Medulla oblongata (tissue), 1 donor: Measurements from ENCODE around the gene MIS18A.

Experiments used
- DNase-seq: peaks from one replicate; pipeline ENCODE4 v3.0.0-alpha.2; 2015; ENCODE audit errors: extremely low spot score

Gene MIS18A

DNA sequence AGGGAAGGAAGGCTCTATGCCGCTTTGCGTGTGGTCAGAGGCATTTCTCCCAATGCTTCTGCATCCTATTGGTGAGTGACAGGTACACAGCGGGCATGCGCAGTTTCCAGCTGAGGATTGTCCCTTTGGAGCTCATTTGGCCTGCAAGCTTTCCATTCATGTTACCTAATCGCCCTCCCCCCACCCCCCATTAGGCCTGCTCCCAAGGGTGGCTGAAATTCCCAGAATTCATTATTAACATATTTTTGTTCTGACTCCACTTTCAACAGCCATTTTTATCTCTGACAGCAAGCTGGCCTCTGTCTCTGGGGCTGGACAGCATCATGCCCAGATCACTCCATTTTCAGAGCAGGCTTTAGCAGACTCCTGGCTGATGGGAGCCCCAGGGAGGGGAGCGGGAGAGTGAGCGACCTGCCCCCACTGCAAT lies 25.6 kb downstream of the MIS18A start:
- no peak for DNase-seq

DNA sequence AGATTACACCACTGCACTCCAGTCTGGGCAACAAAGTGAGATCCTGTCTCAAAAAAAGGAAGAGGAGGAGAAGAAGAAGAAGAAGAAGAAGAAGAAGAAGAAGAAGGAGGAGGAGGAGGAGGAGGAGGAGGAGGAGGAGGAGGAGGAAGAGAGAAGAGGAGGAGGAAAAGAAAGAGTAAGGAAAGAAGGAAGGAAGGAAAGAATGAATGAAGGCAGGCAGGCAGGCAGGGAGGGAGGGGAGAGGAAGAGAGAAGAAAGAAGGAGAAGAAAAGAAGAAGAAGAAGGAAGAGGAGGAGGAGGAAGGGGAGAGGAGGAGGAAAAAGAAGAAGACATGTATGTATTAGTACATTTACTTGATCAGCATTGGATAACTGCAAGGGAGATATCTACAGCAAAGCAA lies 26.7 kb downstream of the MIS18A start:
- no peak for DNase-seq

DNA sequence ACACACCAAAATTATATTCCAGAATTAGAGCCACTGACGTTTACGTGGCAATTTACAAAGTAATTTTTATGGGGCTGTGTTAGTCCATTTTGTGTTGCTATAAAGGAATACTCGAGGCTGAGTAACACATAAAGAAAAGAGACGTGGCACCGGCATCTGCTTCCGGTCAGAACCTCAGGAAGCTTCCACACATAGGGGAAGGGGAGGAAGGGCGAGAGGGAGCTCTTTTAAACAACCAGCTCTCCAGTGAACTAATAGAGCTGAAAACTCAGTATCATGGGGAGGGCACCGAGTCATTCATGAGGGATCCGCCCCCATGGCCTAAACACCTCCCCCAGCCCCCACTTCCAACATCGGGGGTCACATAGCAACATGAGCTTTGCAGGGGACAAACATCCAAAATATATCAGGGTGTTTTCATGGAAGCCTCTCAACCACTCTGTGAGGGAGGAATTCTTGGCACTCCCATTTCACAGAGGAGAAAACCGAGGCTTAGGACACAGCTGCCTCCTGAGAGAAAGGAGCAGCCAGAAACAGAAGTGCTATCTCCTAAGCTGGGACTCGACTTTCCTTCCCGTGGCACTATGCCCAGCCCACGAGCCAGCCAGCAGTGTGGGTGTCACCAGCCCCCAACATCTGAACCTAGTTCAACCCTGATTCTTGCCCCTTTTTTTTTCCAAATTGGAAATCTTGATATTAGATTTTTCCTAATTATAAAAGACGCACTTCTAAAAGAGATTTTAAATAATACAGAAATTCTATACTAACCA lies 29.2 kb downstream of the MIS18A start:
- no peak for DNase-seq

DNA sequence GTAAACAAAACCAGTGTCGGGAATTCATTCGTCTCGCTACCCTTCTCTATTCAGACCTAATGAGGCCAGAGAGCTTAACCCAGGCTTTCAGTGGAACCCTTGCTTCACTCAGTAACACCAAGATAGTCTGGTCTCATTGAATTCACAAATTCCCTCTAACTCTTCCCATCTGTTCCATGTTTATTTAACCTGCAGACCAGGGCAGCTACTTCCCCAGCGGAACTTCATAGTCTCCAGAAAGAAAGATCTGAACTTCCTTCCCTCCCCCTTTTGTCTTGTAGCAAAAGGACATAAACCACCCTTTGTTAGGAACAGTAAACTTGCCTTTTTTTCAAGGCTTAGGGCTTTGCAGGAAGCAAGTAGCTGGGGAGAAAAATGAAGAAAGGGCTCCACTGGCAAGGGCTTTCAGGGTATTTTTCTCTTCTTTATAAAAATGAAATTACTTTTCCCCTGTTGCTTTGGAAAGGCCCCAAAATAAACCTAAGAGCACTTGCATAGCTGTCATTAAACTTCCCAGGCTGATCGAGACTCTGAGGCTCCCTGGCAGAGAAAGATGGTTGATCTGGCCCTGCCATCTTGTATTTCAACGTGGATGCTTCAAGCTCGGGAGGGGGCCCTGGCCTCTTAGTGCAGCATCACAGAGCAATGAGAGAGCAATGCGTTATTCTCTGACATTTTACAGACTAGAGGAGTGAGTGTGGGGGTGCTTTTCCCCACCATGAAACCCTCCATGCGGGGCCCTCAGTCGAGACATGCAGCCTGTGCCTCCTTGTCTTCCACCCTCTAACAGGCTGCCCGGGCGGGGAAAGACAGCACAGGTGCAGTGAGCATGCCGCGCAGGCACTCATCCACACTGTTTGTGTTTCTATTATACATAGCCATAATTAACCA lies 30.0 kb downstream of the MIS18A start:
- DNase-seq, result no peak

DNA sequence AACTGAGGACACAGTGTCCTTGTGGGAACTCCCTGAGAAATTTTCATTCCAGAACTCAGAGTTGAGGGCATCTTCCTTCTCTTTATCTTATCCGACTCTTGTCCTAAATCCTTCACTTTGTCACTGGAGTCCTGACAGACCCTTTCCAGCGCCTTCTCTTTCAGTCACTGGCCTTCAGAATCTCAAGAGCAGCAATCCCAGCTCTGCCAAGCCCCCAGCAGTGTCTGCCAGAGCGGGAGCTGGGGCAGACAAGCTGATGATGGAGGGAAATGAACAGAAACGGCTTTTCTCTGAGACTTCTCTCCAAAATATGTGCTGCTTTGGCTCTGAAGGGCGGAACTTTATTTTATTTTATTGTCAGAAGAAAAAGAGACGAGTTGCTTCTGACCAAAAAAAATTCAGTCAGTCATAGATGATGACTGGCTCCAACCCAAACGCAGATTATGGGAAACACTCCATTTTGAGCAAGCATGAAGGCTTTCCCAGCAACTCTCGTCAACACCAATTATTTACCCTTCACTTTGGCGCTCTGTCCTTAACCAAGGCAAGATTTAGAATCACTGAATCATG lies 32.2 kb downstream of the MIS18A start:
- no peak for DNase-seq

DNA sequence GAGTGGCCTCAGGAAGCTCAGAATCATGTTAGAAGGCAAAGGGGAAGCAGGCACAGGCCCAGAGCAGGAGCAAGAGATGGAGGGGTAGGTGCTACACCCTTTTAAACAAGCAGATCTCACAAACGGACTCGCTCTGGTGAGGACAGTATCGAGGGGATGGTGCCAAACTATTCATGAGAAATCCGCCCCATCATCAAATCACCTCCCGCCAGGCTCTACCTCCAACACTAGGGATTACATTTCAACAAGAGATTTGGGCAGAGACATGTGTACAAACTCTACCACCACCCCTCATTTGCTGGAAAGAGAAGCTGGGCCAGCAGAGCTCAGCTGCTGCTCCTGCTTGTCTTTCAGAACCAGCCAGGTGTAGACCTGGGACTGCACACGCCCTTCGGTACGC lies 32.9 kb downstream of the MIS18A start:
- DNase-seq, result no peak

DNA sequence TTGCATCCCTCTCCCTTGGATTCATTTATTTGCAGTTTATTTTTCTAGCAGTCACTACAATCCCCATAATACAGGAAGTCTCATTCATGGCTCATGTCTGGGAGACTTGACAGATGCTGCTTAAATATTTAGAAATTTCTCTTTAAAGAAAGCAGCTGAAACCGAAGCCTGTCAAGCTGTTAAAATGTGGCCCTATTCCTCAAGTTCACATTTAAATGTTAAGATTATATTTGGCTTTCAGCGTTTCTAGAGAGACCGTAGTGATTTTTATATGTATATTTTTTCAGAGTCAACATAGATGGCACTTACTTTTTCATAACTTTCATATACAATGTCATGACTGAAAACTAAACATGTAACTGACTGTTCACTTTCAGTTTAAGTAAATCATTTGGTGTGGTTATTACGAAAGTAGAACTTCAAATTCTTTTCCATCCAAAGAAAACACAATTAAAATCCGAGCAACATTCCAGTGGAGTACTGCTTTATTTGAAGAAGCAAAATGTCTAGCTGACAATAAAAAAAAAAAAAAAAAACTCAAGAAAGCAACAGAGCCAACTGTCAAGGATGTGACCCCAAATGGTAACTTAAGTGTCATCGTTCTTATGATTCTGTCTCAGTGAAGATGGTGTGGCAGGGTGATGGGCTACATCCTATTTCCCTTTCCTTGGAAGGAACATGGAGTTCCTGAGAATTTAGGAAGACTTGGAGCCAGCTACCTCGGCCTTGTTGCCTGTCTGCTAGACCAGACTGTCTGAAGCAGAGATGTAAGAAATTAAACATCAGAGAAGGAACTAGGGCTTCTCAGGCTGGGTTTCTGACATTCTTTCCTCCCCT lies 37.8 kb downstream of the MIS18A start:
- no peak for DNase-seq

DNA sequence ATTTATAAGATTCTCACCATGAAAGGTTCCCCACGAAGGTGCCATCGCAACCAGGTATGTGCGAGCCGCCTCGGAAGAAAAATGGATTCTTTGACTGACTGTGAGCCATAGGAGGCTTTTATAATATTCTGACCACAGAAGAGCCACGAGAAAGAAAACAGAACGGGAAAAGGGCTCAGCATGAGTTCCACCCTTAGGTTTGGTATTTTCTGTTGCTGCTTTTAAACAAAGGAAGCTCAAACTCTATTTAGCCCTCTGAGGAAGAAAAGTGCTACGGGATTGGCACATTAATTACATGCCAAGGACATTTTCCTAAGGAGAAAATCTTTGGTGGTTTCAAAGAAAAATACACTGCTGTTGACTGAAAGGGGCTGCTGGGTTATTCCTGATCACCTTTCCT lies 39.3 kb downstream of the MIS18A start:
- no peak for DNase-seq

DNA sequence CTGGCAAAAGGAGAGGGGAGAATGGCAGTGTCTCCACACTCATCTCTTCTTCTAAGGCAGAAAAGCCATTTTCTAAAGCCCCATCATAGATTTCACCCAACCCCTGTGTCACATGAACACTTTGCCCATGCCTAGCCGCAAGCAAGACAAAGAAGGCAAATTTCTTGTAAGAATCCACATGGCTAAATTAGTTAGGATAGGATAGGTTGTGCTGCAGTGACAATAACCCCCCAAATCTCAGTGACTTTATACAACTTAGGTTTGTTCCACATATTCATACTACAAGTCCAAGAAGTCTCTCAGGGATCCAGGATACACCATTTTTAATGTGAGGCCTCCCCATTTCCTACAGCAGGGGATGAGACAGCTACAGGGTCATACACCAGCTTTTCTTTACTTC lies 40.8 kb downstream of the MIS18A start:
- DNase-seq, result no peak

DNA sequence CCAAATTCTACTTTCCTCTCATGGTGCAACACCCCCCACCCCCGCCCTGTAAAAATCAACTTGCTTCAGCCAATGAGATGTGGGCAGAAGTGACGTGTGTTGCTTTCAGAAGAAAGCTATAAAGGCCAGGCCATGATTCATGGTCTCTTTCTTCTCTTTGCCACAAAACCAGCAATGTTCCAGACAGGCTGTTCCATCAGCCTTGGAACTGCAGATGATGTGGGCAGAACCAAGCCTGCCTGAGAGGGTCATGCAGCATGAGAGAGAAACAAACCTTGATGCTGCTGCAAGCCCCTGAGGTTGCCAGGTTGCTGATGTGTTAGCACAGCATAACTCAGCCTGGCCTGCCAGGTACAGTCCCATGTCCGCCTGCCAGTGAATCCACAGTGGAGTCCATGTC lies 41.8 kb downstream of the MIS18A start:
- DNase-seq, result no peak

DNA sequence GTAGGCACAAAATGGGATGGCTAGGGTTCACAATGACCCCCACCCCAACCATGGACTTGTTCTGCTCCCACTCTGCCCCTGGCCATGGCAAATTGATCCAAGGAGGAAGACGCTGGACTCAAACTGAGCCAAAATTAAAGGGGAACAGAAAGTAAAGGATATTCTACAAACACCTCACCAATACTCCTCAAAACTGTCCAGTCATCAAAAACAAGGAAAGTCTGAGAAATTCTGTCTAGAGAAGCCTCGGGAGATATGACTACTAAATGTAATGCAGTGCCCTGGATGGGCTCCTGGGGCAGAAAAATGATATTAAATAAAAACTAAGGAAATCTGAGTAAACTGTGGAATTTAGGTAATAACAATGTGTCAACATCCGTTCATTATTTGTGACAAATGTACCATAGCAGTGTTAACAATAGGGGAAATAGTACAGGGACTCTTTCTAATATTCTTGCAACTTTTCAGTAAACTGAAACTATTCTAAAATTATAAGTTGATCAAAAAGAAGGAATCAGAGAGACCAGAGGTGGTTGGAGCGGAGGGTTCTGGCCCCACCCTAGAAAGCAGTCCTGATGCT lies 45.0 kb downstream of the MIS18A start:
- no peak for DNase-seq

DNA sequence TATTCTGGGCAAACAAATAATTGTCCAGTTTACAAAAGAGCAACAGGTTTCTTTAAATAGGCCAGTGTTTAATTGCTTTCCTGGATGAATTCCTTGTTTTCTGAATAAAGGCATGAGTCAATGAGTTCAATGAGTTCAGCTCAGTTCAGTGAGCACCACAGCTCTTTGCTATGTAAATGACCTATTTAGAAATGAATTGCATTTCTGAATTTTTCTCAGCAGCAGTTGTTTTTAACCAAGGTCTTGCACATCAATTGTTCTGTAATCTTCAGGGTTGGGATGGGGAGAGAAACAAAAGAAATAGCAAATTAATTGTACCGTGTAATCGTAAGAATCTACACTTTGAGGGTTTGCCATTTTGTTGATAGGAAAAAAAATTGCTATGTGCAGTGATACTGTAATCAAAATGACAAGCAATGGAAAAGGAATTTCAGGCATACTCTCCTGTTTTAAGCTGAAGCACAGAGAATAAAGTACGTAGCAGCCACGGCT lies 45.7 kb downstream of the MIS18A start:
- DNase-seq, result no peak

DNA sequence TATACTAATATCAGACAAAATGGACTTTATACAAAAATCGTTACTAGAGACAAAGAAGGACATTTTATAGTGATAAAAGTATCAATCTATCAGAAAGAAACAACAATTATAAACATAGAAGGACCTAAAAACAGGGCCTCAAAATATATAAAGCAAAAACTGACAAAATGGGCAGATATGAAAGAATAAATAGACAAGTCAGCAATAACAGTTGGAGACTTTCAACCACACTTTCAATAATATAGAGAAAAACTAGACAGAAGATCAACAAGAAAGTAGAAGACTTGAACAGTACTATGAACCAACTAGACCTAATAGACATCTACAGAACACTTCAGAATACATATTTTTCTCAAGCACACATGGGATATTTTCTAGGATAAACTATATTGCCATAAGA lies 52.4 kb downstream of the MIS18A start:
- no peak for DNase-seq
